ENCODE measurements around the gene RGS12.

RGS12 gene

DNA sequence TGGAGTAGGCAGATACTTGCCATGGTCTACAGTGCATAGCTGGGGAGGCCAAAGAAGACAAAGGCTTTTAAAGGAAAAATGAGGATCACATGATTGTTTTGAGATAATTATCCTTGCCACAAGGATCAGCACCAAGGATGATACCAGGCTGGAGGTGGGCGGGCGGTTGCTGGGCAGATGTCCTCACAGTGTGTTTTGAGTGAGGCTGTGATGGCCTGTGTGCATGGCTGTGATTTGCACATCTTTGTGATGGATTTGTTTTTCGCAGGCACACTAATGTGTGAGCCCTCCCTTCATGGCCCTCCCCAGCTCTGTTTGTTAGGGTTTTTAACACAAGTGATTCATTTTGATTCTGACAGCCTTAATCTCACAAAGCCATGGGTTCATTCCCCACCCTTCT, 46.8 kb downstream of the RGS12 start:
- Histone ChIP-seq H3K4me1 (peaks cover 4% of the 10 kb centered on the region), H3K27me3 (no peaks in the 10 kb centered on the region), H3K36me3 (no peaks in the 10 kb centered on the region), H3K4me3 (ENCODE audit: low read depth, low read length) (no peak overlapping the region), H3K9me3 (no peaks in the 10 kb centered on the region)
- TF ChIP-seq, protein P1, sequence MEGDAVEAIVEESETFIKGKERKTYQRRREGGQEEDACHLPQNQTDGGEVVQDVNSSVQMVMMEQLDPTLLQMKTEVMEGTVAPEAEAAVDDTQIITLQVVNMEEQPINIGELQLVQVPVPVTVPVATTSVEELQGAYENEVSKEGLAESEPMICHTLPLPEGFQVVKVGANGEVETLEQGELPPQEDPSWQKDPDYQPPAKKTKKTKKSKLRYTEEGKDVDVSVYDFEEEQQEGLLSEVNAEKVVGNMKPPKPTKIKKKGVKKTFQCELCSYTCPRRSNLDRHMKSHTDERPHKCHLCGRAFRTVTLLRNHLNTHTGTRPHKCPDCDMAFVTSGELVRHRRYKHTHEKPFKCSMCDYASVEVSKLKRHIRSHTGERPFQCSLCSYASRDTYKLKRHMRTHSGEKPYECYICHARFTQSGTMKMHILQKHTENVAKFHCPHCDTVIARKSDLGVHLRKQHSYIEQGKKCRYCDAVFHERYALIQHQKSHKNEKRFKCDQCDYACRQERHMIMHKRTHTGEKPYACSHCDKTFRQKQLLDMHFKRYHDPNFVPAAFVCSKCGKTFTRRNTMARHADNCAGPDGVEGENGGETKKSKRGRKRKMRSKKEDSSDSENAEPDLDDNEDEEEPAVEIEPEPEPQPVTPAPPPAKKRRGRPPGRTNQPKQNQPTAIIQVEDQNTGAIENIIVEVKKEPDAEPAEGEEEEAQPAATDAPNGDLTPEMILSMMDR (IDR thresholded peaks at IDR 0.05; ENCODE audit: low read depth, low read length), result no peak
- DNase-seq, result no peak

DNA sequence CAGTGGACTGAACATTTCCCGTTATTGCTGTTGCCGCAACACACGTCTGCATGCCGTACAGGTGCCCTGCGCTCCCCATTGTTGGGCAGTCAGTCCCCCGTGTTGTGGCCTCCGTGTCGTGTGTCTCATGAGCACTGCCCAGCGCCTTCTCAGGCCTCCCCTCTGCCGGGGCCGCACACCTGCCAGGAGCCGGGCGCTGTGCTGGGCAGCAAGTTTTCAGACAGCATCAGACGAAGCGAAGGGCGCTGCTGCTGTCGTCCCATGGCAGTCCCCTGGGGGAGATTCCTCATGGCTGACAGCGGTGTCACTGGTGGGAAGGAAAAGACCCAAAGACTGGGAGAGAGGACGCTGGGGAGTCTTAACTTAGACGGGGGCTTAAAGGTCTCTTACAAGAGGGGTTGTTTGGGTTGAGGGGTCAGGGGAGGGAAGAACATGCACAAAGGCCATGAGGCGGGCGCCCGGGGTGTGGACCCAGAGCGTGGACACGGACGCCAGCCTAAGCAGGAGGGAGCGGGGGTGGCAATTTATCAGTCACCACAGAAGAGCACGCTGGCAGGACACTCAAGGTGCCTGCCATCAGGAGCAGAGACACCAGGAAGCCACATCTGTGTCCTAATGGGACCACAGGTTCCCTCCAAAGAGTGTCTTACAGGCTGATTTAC, 47.3 kb downstream of the RGS12 start:
- Histone ChIP-seq H3K4me1 (peaks cover 4% of the 10 kb centered on the region), H3K4me3 (ENCODE audit: low read depth, low read length) (no peak overlapping the region), H3K27me3 (no peaks in the 10 kb centered on the region), H3K36me3 (no peaks in the 10 kb centered on the region), H3K9me3 (no peaks in the 10 kb centered on the region)
- no peak for DNase-seq
- TF ChIP-seq, protein P1 (IDR thresholded peaks at IDR 0.05; ENCODE audit: low read depth, low read length), result no peak

DNA sequence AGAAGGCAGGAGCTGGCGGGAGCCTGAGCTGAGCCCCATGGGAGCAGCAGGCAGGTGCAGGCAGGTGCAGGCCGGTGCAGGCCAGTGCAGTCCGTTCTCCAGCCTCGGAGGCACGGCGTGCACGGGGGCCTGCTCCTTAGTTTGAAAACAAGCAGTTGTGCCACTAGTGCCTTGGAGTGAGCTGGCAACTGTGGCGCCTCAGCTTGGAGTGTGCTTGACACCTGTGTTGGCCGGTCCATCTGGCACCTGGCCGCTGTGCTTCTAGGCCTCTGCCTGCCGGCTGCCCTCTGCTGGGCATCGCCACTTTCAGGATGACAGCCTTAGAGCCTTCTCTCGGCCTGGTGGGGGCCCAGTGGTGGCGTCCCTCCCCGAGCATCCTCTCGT, 47.9 kb downstream of the RGS12 start:
- H3K36me3 ChIP-seq, result no peaks in the 10 kb centered on the region
- no peaks in the 10 kb centered on the region for H3K9me3 ChIP-seq
- H3K4me3 ChIP-seq (ENCODE audit: low read depth, low read length), result no peak overlapping the region
- DNase-seq, result no peak
- TF ChIP-seq, protein P1 (IDR thresholded peaks at IDR 0.05; ENCODE audit: low read depth, low read length), result no peak
- peaks cover 4% of the 10 kb centered on the region for H3K4me1 ChIP-seq
- H3K27me3 ChIP-seq, result no peaks in the 10 kb centered on the region

DNA sequence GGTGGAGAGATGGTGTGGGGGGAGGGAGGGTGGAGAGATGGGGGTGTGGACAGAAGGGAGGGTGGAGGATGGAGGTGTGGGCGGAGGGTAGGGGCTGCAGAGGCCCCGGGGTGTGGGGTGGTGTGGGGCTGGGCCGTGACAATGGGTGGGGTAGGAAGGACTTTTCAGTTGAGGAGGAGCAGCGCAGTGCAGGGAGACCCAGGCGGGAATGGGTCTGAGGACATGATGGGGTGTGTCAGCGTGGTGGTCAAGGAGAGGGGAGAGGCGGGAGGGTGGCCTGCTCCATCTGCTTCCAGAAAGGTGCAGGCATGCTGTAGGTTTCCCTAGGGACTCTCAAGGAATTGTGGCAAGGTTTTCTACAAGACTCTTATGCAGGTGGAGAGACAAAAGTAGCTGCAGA, 48.9 kb downstream of the RGS12 start:
- H3K36me3 ChIP-seq, result no peaks in the 10 kb centered on the region
- DNase-seq, result no peak
- H3K4me1 ChIP-seq, result peaks cover 4% of the 10 kb centered on the region
- H3K27me3 ChIP-seq, result no peaks in the 10 kb centered on the region
- H3K4me3 ChIP-seq (ENCODE audit: low read depth, low read length), result no peak overlapping the region
- TF ChIP-seq, protein P1 (IDR thresholded peaks at IDR 0.05; ENCODE audit: low read depth, low read length), result no peak
- no peaks in the 10 kb centered on the region for H3K9me3 ChIP-seq

DNA sequence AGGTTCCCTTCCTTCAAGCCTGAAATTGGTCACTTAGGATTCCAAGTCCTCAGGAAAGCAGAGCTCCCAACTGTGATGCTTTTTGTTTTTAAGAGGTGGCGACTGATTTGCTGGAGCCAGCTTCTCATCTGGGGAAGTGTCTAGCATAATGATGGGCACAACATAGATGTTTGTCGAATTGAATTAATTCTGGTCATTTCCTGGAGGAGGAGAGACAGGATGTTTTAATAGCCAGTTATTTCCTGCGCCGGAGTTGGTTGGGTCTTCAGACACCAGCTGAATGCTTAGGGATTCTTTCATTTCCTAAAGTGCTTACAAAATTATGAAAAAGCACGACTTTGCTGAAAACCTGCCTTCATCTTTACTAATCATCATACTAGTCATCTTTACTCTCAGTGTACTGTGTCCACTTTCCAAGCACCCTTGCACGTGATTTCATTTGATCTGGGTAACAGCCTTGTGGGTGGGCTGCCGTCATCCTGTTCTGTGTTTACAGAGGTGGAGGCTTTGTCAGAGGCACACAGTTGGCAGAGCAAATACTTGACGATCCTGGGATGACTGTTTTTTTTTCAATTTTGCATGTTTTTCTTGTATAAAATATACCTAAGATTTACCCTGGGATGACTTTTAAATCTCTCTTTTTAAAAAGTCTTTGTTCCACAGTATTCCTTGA, 49.5 kb downstream of the RGS12 start:
- no peak for DNase-seq
- Histone ChIP-seq H3K4me3 (ENCODE audit: low read depth, low read length) (no peak overlapping the region), H3K36me3 (no peaks in the 10 kb centered on the region), H3K9me3 (no peaks in the 10 kb centered on the region), H3K4me1 (peaks cover 4% of the 10 kb centered on the region), H3K27me3 (no peaks in the 10 kb centered on the region)
- TF ChIP-seq, protein P1 (IDR thresholded peaks at IDR 0.05; ENCODE audit: low read depth, low read length), result no peak

Data from BE2C (cell line).